Gastroesophageal sphincter (tissue), 4 donors: Measurements from ENCODE around the gene RHPN2. TPM values are rescaled to one million over a fixed set of nuclear protein-coding genes. Genes with fewer than 3 reads are reported as not detected.

ENCODE experiments used
- ATAC-seq: fragments of 150-250 bp; one replicate; pipeline ENCODE4 v1.9.1; 2016; ENCODE audit warnings: mild to moderate bottlenecking, moderate library complexity
- H3K27ac ChIP-seq, 4 donors: fragments of 200-600 bp; sonication (generic) in 3 of 4; 1 replicate in 3 of 4; 2 replicates in 1 of 4; pipeline ENCODE4 v1.5.1; 2016 to 2019
- H3K27me3 ChIP-seq: fragments of 200-600 bp; sonication (generic); one replicate; pipeline ENCODE4 v1.5.1; 2019
- H3K36me3 ChIP-seq, 2 donors: fragments of 200-600 bp; sonication (generic); one replicate each; pipeline ENCODE4 v1.5.1; 2019; ENCODE audit warnings: control low read depth in 1 of 2
- H3K4me1 ChIP-seq, 3 donors: fragments of 200-600 bp; sonication (generic); 1 replicate in 2 of 3; 2 replicates in 1 of 3; pipeline ENCODE4 v1.5.1; 2016 to 2019; ENCODE audit warnings: control low read depth in 2 of 3
- H3K4me3 ChIP-seq, 2 donors: fragments of 200-600 bp; sonication (generic); one replicate each; pipeline ENCODE4 v1.5.1; 2019; ENCODE audit warnings: mild to moderate bottlenecking in 1 of 2, moderate library complexity in 1 of 2
- H3K9me3 ChIP-seq, 3 donors: fragments of 200-600 bp; sonication (generic); one replicate each; pipeline ENCODE4 v1.5.1; 2017 to 2019; ENCODE audit warnings: control low read depth in 2 of 3
- EP300 ChIP-seq: sonication (generic); formaldehyde crosslinking; IDR thresholded peaks from one replicate; pipeline ENCODE4 v1.6.1; 2017; ENCODE audit warnings: antibody characterized with exemption, mild to moderate bottlenecking
- POLR2A ChIP-seq, 2 donors: fragments of 450-650 bp; IDR thresholded peaks; one replicate each; pipeline ENCODE4 v1.6.1; 2017; ENCODE audit warnings: antibody characterized with exemption in 2 of 2, mild to moderate bottlenecking in 2 of 2, moderate library complexity in 1 of 2
- POLR2AphosphoS5 ChIP-seq: sonication (generic); formaldehyde crosslinking; IDR thresholded peaks from one replicate; pipeline ENCODE4 v1.6.1; 2017; ENCODE audit warnings: antibody characterized with exemption
- WGBS, 2 donors: methylation state at CpG; one replicate each; pipeline ENCODE4 v1.1.5; 2018; ENCODE audit warnings: low coverage in 1 of 2; 5-methylcytosine and 5-hydroxymethylcytosine counted together
- total RNA-seq, 4 donors: library from RNA; depleted of rRNA; stranded (reverse); fragments of >200 nt; gene quantifications; one replicate each; pipeline ENCODE4 v1.1.0, GENCODE V29; 2016
- TF ChIP-seq, protein P1 (sequence below), 4 experiments: fragments of 200-600 bp in 2 of 4; fragments of 450-650 bp in 2 of 4; sonication (generic) in 1 of 4; IDR thresholded peaks; one replicate each; pipeline ENCODE4 v1.5.1; 2017 to 2019; ENCODE audit warnings: antibody characterized with exemption in 4 of 4, mild to moderate bottlenecking in 2 of 4, moderate library complexity in 2 of 4

The RHPN2 gene
- total RNA-seq, 4 donors from 2014 or later, result 1.4 to 4.7 (median 2.1) TPM

DNA sequence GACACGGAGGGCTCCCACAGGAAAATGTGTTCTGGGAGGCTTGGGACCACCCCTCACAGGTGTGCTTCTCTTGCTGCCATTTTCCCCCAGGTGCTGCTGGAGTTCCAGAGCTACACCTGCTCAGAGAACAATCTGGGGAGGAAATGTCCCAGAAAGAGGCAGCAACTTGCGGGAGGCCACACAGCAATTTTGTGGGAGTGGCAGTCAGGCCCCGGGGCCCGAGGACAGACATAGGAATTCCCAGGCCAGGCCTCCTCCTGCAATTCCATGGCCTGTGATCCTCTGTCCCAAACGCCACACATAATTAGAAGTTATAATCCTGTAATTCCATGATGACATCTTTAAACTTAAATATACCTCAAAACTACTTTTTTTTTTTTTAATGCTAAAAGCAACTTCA lies 1.8 kb downstream of the RHPN2 start:
- Histone ChIP-seq H3K9me3 (no peaks in the 10 kb centered on the region), H3K36me3 (no peaks in the 10 kb centered on the region), H3K4me3 (no peak overlapping the region), H3K27me3 (peaks cover 60% of the 10 kb centered on the region), H3K27ac (no peak overlapping the region), H3K4me1 (peaks cover 0 to 23% (median 6%) of the 10 kb centered on the region in 3 donors)
- TF ChIP-seq POLR2AphosphoS5 (no peak), POLR2A (IDR thresholded peaks at IDR 0.05) (no peak), EP300 (no peak)
- TF ChIP-seq, protein P1, sequence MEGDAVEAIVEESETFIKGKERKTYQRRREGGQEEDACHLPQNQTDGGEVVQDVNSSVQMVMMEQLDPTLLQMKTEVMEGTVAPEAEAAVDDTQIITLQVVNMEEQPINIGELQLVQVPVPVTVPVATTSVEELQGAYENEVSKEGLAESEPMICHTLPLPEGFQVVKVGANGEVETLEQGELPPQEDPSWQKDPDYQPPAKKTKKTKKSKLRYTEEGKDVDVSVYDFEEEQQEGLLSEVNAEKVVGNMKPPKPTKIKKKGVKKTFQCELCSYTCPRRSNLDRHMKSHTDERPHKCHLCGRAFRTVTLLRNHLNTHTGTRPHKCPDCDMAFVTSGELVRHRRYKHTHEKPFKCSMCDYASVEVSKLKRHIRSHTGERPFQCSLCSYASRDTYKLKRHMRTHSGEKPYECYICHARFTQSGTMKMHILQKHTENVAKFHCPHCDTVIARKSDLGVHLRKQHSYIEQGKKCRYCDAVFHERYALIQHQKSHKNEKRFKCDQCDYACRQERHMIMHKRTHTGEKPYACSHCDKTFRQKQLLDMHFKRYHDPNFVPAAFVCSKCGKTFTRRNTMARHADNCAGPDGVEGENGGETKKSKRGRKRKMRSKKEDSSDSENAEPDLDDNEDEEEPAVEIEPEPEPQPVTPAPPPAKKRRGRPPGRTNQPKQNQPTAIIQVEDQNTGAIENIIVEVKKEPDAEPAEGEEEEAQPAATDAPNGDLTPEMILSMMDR (IDR thresholded peaks at IDR 0.05), result no peak
- 90 to 100% methylated on average over 2 to 4 of the region's 5 CpGs for WGBS, 2 donors
- no peak for ATAC-seq

GRCh38 chr19:33060586-33060985 lies 4.1 kb downstream of the RHPN2 start:
- no peaks in the 10 kb centered on the region for H3K36me3 ChIP-seq
- ATAC-seq, result no peak
- H3K4me3 ChIP-seq, result no peak overlapping the region
- H3K4me1 ChIP-seq, result peaks cover 0 to 23% (median 6%) of the 10 kb centered on the region in 3 donors
- H3K27ac ChIP-seq, result no peak overlapping the region
- peaks cover 54% of the 10 kb centered on the region for H3K27me3 ChIP-seq
- 78 to 85% methylated on average over 3 to 5 of the region's 5 CpGs for WGBS, 2 donors
- TF ChIP-seq EP300 (no peak), POLR2AphosphoS5 (no peak), POLR2A (IDR thresholded peaks at IDR 0.05) (no peak)
- TF ChIP-seq, protein P1 (IDR thresholded peaks at IDR 0.05), result no peak
- no peaks in the 10 kb centered on the region for H3K9me3 ChIP-seq

DNA sequence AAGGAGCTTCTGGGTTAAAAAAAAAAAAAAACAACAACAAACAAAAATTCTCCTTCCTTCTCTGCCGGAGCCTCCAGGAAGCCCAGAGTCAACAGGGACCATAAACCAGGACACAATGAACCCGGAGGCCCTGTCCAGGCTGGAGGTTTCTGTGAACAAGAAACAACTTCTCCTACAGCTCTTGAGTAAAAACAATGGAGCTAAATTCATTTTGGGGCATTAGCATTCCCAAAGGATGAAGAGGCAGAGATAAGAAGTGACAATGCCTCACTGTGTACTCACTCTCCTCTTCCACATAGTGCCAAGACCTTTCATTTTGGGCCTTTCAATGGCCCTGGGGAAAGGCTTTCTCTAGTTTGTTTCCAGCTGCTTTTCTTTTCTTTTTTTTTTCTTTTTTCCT lies 9.0 kb downstream of the RHPN2 start:
- no peak for TF ChIP-seq EP300
- TF ChIP-seq POLR2A (IDR thresholded peaks at IDR 0.05), result no peak
- TF ChIP-seq, protein P1 (IDR thresholded peaks at IDR 0.05), result no peak
- TF ChIP-seq POLR2AphosphoS5, result no peak
- no peak overlapping the region for H3K27ac ChIP-seq
- no peaks in the 10 kb centered on the region for H3K36me3 ChIP-seq
- 57 to 90% methylated on average over 2 of the region's 2 CpGs for WGBS, 2 donors
- no peak for ATAC-seq
- no peak overlapping the region for H3K4me3 ChIP-seq
- peaks cover 7% of the 10 kb centered on the region for H3K27me3 ChIP-seq
- no peaks in the 10 kb centered on the region for H3K9me3 ChIP-seq
- no peaks in the 10 kb centered on the region for H3K4me1 ChIP-seq

DNA sequence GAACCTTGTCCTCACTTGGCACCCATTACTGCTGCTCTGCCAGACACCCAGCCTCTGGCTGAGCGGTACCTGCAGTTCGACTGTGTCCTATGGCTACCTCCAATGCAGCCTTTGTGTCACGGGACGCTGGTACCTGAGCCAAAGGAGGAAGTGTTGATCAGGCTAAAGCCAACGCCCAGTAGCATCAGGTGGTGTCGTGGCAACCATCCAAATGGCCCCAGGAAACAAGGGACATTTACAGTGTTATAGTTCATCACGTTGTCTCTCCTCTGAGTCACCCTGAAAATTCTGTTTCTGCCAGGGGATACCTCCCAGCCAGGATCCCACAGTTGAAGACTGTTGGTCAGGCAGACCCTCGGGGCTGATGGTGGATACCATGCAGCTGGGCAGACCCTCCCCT lies 10.1 kb downstream of the RHPN2 start:
- Histone ChIP-seq H3K36me3 (no peaks in the 10 kb centered on the region), H3K27ac (no peak overlapping the region), H3K4me3 (no peak overlapping the region), H3K9me3 (no peaks in the 10 kb centered on the region), H3K4me1 (no peaks in the 10 kb centered on the region), H3K27me3 (no peaks in the 10 kb centered on the region)
- no peak for TF ChIP-seq POLR2AphosphoS5
- 70 to 100% methylated on average over 2 of the region's 8 CpGs for WGBS, 2 donors
- ATAC-seq, result no peak

- H3K27ac ChIP-seq, result no peak overlapping the region
- ATAC-seq, result peak; percentile 39
- H3K9me3 ChIP-seq, result no peaks in the 10 kb centered on the region
- H3K4me3 ChIP-seq, result no peak overlapping the region
- TF ChIP-seq POLR2A (IDR thresholded peaks at IDR 0.05) (no peak), EP300 (no peak), POLR2AphosphoS5 (no peak)
- TF ChIP-seq, protein P1 (IDR thresholded peaks at IDR 0.05), result no peak
- no peaks in the 10 kb centered on the region for H3K36me3 ChIP-seq
- no peaks in the 10 kb centered on the region for H3K4me1 ChIP-seq
- WGBS, 2 donors, result 70 to 85% methylated on average over 4 to 8 of the region's 8 CpGs
- peaks cover 4% of the 10 kb centered on the region for H3K27me3 ChIP-seq
Measured at GRCh38 chr19:33052352-33052972, 12.2 kb downstream of the RHPN2 start.
